NCI-H1048 (cell line): Measurements from ENCODE around the gene TAF13.
A peak's percentile ranks its signal among the peaks of the same experiment; 100 is the strongest.
"Not testable (repeated sequence)": the region's sequence is repeated elsewhere in the genome, so short reads cannot be mapped to it uniquely, and the experiment has no call there.

Experiments used
- DNase-seq: peaks from one replicate; lab custom pipeline; 2025; lab: John Stamatoyannopoulos, UW

TAF13 gene

DNA sequence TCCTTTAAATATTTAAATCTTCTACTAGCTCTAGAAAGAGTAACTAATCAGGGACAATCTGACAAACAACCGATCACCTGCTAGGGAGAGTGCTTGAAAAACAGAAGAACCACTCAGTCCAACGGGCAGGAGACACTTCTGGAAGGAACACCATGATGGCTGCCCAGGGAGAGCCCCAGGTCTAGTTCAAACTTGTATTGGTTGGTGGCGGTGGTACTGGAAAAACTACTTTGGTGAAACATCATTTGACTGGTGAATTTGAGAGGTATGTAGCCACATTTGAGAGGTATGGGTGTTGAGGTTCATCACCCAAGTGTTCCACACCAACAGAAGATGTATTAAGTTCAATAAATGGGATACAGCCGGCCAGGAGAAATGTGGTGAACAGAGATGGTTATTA, 29.1 kb downstream of the TAF13 start:
- no peak for DNase-seq

DNA sequence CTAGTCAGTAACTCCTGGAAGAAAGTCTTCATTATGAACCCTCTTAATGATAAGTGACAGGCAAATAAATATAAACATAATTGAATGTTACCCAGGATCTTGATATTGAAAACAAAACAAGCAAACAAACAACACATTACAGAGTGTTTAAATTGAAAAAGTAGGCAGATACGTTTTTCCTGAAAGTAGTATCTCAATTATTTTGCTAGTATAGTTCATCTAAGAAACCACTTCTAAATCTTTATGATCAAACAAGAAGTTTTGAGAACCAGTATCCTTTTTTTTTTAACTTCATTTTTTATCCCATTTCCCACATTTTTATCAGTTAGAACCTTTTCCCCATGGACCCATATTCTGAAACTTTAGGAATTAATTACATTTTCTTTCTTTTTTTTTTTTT, 30.2 kb downstream of the TAF13 start:
- no peak for DNase-seq

DNA sequence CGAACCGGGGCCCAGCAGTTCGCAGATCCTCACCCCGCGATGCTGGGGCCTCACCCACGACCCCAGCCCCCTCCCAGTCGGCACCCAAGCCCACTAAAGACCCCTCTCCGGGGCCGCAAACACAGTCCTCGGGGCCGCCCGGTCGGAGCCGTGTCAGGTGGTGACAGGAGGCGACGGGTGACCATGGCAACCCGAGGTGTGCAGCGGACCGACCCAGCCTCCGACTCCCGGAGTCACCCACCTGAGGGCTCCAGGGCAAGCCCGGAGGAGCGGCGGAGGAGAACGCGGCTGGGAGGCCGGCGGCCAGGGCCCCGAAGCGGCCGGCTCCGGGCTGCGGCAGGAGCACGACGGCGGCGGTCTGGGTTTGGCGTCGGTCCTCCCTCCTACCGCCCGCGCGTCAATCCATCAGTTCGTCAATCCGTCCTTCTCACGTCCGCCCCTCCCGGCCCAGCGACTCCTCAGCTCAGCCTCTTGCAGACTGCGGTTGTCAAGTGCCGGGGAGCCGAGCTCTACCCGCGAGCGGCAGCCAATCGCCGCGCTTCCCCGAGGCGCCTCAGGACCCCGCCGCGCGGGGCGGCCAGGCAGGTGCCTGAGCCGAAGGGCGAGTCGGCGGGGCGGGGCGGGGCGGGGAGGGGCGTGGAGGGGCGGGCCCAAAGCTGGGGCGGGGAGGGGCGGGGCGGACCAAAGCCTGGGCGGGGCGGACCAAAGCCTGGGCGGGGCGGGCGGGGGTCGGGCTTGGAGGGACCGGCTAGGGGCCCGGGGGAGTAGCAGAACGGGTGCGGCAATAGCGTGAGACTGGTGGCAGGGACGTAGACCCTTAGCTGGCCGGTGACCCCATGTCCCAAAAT, 34.0 kb downstream of the TAF13 start, which contains the start of gene WDR47:
WDR47 (minus strand) TSS at position 482 of the 848 bp plus-strand sequence. CDS start 18,590 bp downstream, outside the sequence.
- peak; percentile 91 for DNase-seq

DNA sequence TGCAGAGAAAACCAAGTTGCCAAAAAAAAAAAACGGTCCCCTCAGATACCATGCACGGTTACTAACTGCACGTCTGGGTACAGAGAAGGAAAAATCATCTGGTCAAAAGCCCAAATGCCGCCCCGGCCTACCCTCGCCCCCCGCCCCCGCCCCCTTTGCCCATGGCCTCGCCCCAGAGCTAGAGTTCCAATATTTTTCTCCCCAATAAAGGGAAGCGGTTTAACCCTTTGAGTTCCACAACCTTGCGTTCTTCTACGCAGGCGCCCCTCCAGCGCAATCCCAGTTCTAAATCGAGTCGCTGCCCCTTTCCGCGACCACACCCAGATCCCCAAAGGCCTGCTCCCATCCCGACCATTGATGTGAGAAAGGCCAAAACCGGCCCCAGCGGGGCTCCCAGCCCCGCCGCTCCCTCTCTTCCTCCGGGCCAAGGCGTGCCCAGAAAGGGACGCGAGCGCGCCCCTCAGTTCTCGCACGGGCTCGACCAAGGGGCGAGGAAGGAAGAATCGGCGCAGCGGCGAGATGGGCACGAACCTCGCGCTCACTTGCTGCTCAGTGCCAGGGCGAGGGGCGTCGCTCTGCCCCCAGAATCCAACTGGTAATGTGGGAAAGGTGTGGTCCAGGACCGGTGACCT, 34.7 kb downstream of the TAF13 start:
- DNase-seq, result no peak

DNA sequence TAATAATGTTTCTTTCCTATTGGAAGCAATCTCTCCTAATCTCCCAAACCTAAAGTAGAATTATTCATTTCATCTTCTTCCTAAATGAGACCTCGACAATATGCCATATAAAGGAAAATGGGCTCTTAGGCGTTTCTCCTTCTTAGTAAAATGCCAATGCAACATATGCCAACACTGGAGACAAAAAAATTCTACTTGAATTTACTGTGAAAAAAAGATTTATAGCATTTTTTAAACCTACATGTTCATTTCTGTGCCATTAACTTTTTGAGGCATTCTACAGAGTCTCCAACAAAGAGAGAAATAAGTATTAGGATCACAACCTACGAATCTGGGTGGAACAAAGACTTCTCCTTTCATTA, 35.2 kb downstream of the TAF13 start:
- no peak for DNase-seq

DNA sequence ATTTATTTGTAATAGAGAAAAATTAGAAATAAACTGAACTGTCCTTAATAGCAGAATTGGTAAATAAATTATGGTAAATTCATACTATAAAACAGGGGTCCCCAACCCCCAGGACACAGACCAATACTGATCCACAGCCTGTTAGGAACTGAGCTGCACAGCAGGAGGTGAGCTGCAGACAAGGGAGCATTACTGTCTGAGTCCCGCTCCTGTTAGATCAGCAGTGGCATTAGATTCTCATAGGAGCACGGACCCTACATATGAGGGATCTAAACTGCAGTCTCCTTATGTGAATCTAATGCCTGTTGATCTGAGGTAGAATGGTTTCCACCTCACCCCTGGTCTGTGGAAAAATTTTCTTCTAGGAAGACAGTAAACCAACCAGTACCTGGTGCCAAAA, 41.4 kb downstream of the TAF13 start:
- DNase-seq, result no peak

DNA sequence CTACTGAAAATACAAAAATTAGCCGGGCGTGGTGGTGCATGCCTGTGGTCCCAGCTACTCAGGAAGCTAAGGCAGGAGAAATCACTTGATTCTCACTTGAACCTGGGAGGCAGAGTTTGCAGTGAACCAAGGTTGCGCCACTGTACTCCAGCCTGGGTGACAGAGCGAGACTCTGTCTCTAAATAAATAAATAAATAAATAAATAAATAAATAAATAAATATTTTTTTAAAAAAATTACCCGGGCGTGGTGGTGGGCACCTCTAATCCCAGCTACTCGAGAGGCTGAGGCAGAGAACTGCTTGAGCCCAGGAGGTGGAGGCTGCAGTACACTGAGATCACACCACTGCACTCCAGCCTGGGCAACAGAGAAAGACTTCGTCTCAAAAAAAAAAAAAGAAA, 46.3 kb downstream of the TAF13 start:
- DNase-seq, result not testable (repeated sequence)

DNA sequence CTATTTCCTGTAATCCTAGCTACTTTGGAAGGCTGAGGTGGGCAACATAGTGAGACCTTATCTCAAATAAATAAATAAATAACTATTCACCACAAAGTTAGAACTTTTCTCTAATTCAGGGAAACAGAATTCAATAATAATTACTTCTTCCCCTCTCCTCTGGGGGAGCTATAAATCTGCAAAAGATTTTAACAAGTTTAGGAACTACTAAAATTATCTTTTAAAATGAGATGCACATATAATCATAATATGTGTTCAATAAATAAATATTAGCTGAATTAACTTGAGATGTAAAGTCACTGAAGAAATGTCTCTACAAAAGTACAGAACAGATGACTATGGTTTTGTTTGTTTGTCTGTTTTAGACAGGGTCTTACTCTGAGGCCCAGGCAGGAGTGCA, 48.0 kb downstream of the TAF13 start:
- DNase-seq, result no peak

DNA sequence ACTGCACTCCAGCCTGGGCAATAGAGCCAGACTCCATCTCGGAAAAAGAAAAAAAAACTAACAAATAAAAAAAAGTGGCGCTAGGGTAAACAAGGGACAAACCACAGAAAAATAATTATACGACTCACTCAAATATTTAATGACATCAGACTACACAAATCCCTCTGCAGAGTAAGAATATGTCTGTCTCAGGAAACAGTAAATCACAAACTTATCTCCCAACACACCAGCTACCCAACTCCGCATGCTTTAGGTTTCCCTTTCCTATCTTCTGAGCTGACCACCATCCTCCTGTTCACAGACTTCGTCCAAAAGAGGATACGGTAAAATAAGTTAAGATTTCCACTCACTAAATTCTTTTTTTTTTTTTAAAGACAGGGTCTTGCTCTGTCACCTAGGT, 50.1 kb downstream of the TAF13 start:
- DNase-seq, result no peak

DNA sequence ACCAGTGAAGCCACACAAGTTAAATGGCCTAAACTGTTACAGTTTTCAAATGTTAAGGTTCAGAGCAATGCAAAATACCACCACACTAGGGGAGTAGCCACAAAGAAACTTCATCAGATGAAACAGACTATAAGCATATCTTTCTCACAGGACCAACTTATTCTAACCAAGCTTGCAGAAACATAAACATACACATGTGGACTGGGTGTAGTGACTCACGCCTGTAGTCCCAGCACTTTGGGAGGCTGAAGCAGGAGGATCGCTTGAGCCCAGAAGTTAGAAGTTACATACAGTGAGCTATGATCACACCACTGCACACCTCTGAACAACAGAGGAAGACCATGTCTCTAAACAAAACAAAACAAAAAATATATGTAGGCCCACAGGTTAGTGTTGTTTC, 51.2 kb downstream of the TAF13 start:
- DNase-seq, result no peak

DNA sequence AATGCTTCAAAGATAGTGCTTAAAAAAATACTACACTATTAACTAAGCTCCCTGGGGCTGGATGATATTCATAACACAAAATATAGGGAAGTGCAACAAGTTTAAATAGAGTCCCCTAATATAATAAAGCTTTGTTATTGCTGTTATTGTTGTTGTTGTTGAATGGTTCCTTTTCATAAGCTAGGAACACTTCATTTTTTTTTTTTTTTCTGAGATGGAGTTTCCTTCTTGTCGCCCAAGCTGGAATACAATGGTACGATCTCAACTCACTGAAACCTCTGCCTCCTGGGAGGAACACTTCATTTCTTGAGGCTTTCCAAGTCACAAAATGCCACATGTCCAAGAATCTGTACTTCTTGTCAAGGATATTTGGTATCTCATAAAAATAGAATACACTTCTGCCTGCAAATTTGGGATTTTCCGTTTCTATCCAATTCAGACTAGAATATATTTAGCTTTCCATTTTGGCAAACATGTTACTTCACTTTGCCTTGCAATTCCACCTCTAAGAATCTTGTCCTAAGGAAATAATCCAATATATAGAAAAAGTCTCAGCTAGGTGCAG, 55.0 kb downstream of the TAF13 start:
- no peak for DNase-seq

DNA sequence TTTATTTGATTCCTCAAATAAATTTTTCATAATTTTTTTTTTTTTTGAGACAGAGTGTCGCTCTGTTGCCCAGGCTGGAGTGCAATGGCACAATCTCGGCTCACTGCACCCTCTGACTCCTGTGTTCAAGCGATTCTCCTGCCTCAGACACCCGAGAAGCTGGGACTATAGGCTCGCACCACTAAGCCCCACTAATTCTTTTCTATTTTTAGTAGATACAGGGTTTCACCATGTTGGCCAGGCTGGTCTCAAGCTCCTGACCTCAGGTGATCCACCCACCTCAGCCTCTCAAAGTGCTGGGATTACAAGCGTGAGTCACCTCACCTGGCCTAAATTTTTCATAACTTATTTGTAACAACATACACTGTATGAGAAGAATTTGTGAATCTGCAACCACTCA, 58.1 kb downstream of the TAF13 start:
- not testable (repeated sequence) for DNase-seq

DNA sequence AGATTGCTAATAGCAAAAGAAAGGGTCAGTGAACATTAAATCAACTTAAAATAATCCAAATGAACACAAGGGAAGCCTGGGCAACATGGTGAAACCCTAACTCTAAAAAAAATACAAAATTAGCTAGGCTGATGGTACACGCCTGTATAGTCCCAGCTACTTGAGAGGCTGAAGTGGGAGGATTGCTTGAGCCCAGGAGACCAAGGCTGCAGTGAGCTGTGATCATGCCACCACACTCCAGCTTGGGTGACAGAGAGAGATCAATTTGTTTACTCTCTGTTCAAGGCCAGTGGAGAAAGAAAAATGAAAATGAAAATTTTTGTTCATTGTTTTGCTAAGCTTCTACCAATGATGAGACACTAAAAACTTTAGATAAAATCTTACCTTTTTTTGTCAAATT, 58.7 kb downstream of the TAF13 start:
- no peak for DNase-seq
